Measurements from ENCODE around the gene C1orf94. TPM values are rescaled to one million over a fixed set of nuclear protein-coding genes. Genes with fewer than 3 reads are reported as not detected.

C1orf94 gene
- total and polyA plus RNA-seq, 9 donors = not detected

GRCh38 chr1:34164771-34165391 lies 11.8 kb upstream of the C1orf94 start, which contains the start of gene CSMD2:
Gene CSMD2 (minus strand): TSS chr1:34165230. CDS start chr1:34165097, 133 bp downstream.
- TF ChIP-seq POLR2A (IDR thresholded peaks at IDR 0.05) (no peak), CTCF (IDR thresholded peaks at IDR 0.05) (no peak), EP300 (IDR thresholded peaks at IDR 0.05) (no peak)
- Histone ChIP-seq H3K4me3 (no peak within 1 kb of the TSS), H3K4me1 (ENCODE audit: insufficient read depth) (peaks cover 5% of the 10 kb centered on the region), H3K27me3 (no peaks in the 10 kb centered on the region), H3K27ac (no peak within 1 kb of the TSS), H3K9me3 (no peaks in the 10 kb centered on the region), H3K36me3 (no peaks in the 10 kb centered on the region)
- DNase-seq = no peak
- 1% methylated on average over 75 to 78 of the region's 78 CpGs for WGBS, 3 donors
- intact Hi-C loops (cut with DNase I) = no loop called here

GRCh38 chr1:34165422-34165921 lies 11.2 kb upstream of the C1orf94 start:
- DNase-seq = no peak
- intact Hi-C loops (cut with DNase I) = no loop called here
- Histone ChIP-seq H3K9me3 (no peaks in the 10 kb centered on the region), H3K36me3 (no peaks in the 10 kb centered on the region), H3K4me3 (no peak overlapping the region), H3K4me1 (ENCODE audit: insufficient read depth) (peaks cover 5% of the 10 kb centered on the region), H3K27ac (no peak overlapping the region), H3K27me3 (no peaks in the 10 kb centered on the region)
- 1 to 3% (median 1%) methylated on average over 13 of the region's 13 CpGs for WGBS, 3 donors
- TF ChIP-seq EP300 (IDR thresholded peaks at IDR 0.05) = no peak
- no peak for TF ChIP-seq CTCF (IDR thresholded peaks at IDR 0.05)
- TF ChIP-seq POLR2A (IDR thresholded peaks at IDR 0.05) = no peak

- no peak for DNase-seq
- H3K9me3 ChIP-seq = no peaks in the 10 kb centered on the region
- H3K4me3 ChIP-seq = no peak overlapping the region
- no peak for TF ChIP-seq POLR2A (IDR thresholded peaks at IDR 0.05)
- no peak for TF ChIP-seq EP300 (IDR thresholded peaks at IDR 0.05)
- TF ChIP-seq CTCF (IDR thresholded peaks at IDR 0.05) = no peak
- no peaks in the 10 kb centered on the region for H3K36me3 ChIP-seq
- 0 to 2% (median 1%) methylated on average over 27 of the region's 27 CpGs for WGBS, 3 donors
- intact Hi-C loops (cut with DNase I) = no loop called here
- H3K27me3 ChIP-seq = no peaks in the 10 kb centered on the region
- peaks cover 5% of the 10 kb centered on the region for H3K4me1 ChIP-seq (ENCODE audit: insufficient read depth)
- no peak overlapping the region for H3K27ac ChIP-seq
Measured at GRCh38 chr1:34166191-34166624, 10.5 kb upstream of the C1orf94 start.

- intact Hi-C loops (cut with DNase I) = no loop called here
- H3K27ac ChIP-seq = no peak overlapping the region
- no peaks in the 10 kb centered on the region for H3K36me3 ChIP-seq
- no peak for TF ChIP-seq CTCF (IDR thresholded peaks at IDR 0.05)
- no peak for TF ChIP-seq EP300 (IDR thresholded peaks at IDR 0.05)
- no peak for TF ChIP-seq POLR2A (IDR thresholded peaks at IDR 0.05)
- no peak for DNase-seq
- WGBS, 3 donors = 5 to 10% (median 7%) methylated on average over 24 of the region's 24 CpGs
- H3K4me3 ChIP-seq = no peak overlapping the region
- H3K4me1 ChIP-seq (ENCODE audit: insufficient read depth) = peaks cover 5% of the 10 kb centered on the region
- H3K9me3 ChIP-seq = no peaks in the 10 kb centered on the region
- H3K27me3 ChIP-seq = no peaks in the 10 kb centered on the region
Measured at GRCh38 chr1:34166625-34167361, 9.9 kb upstream of the C1orf94 start.

Measured in ovary (tissue), 9 donors.